Stimulated activated naive CD8-positive, alpha-beta T cell treated with anti-CD3 and anti-CD28 coated beads, Interleukin-15, Interleukin-2, amounts not matched to agents 100 U/mL and 50 U/mL, for 24 hours (primary cell): ENCODE measurements around the gene PLPP1.
A peak's percentile ranks its signal among the peaks of the same experiment; 100 is the strongest.

ENCODE experiments used
- ATAC-seq: fragments of 150-1000 bp; cut with Tn5 transposase; one replicate; pipeline ENCODE4 v1.10.0; 2021
- DNase-seq: peaks from one replicate; pipeline ENCODE4 v3.0.0; 2021

Gene PLPP1

DNA sequence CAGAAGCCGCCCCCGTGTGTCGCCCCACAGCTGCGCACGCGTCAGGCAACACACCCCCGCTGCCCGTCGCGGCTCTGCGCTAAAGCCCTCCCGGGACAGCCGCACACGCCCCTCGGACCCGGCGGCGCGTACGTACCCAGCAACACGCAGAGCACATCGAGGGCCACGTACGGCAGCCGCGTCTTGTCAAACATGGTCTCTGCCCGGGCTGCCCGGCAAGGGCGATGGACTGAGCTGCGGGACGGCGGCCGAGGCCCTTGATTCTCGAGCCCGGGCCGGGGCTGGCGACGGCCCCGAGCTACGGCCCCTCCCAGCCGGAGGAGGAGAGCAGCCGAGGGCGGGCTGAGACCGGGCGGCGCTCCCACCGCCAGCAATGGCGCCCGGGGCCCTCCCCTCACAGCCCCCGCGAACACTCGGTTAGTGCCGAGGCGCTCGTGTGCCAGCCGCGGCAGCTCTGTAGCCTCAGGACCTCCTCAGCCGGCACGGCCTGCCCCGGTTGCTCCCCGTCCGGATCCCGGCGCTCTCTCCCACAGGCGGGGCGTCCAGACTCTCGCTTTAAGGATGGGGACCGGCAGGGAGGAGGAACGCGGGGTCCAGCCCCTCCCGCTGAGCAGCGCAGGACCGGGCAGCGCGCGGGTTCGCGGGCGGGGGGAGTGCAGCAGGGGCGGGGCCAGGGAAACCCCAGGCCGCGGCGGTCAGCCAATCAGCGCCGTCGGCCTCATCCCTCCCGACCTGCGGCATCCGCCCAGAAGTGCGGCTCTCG lies at the start of gene PLPP1:
Gene PLPP1, minus strand, starts transcription at position 529 of the 763 bp plus-strand sequence. Its CDS starts 335 bp downstream, at position 194.
- DNase-seq = peak; percentile 88
- peak; percentile 88 for ATAC-seq

DNA sequence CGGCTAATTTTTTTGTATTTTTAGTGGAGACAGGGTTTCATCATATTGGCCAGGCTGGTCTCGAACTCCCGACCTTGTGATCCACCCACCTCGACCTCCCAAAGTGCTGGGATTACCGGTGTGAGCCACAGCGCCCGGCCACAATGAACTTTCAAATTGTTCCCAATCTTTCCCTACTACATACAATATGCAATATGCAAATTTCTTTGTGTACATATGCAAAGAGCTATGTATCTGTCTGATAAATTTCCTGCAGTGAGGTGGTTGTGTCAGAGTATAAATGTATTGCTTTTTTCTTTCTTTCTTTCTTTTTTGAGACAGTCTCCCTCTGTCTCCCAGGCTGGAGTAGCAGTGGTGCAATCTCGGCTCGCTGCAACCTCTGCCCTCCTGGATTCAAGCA lies 48.8 kb upstream of the PLPP1 start:
- no peak for ATAC-seq
- DNase-seq = no peak

DNA sequence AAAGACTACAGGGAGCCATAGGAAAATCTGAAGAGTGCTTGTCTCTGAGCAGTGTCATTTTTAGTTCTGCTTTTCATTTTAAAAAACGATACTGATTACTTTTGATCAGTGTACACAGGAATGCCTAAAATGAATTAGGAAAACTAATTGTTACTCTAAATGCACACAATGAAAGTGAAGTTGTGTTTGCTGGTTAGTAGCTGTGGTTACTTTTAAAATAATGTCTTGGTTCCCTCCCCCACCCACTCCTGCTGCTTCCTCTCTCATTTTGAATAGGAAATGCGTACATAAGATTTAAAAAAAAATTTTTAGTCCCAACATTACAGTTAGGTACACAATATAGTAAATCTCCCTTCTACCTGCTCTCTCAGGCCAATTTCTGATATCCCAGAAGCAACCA lies 47.5 kb upstream of the PLPP1 start:
- peak; percentile 48 for ATAC-seq

GRCh38 chr5:55580042-55580441 lies 45.3 kb upstream of the PLPP1 start:
- ATAC-seq = no peak
- no peak for DNase-seq

More for the DNA sequence above, 47.5 kb upstream of the PLPP1 start:
- DNase-seq = no peak

- ATAC-seq (no peak), DNase-seq (no peak)
Observed at GRCh38 chr5:55578771-55579170, 44.0 kb upstream of the PLPP1 start.

DNA sequence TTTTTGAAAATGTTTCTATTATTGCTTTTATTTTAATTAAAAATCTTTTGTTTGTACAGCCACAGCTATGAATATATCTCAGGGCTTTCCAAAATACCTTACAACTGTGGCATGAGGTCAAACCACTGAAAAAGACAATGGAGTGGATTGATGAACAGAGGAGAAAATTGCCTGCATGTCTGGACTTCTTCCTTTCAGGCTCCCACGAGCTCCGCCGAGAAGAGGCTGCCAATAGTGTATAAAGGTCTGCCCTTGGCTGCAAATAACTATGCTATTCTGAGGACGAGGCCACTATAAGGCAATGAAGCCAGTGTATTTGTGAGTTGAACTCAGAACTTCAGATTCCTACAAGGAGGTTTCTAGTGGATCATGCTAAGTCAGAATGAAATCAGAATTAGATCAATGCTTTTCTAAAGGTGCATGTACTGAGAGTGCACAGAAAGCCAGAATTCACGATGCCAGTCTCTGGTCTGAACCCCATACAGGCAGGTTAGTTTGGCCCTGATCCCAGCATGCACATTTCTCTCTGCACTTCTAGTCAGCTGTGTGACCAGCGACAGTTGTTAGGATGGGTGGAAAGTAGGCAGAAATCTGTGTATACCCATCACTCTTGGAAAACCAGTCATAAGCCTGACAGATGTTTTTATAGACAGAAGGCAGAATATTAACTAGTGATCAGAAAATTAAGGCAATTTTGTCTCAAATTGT lies 42.7 kb upstream of the PLPP1 start:
- ATAC-seq = no peak

DNA sequence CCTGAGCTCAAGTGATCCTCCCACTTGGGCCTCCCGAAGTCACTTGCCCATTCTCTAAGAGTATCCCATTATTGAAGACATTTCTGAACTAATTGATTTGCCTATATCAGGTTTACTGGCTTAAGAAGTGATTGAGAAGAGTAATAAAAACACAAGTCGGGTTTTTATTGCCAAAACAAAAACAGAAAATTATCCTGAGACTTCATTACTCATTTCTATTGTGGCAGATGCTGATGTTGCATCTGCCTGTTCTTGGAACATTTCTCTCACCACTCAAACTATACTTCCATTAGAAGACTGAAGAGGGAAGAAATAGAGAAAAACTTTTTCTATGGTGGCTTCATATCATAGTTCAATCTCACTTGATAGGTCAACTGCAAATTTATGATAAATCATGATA lies 41.9 kb upstream of the PLPP1 start:
- ATAC-seq = no peak
- no peak for DNase-seq

More for the DNA sequence above, 42.7 kb upstream of the PLPP1 start:
- no peak for DNase-seq

DNA sequence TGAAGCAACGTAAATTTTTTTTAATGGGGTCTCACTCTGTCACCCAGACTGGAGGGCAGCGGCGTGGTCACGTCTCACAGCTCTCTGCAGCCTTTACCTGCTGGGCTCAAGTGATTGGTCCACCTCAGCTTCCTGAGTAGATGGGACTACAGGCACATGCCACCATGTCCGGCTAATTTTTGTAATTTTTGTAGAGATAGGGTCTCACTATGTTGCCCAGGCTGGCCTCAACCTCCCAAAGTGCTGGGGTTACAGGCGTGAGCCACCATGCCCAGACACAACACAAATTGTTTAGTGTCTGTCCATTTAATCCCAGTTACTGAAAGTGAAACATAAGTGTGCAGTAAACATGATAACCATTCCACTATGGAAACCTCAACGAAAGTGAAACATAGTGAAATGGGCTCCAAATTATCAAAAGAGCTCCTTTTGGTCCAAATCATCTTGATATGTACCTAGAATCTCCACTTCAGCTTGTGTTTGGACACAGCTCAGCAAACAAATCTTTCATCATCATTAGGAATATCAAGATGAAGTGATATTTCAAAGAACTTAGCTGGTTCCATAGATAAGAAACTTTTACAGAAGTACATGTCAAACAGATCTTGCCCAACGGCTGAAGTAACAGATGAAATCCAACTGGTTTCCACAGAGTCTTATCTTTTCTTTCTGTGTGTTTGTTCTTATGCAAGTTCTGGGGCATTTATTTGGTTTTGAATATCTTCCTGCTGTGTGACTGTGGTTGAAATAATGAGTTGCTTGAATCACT lies 41.2 kb upstream of the PLPP1 start:
- no peak for ATAC-seq
- DNase-seq = no peak

DNA sequence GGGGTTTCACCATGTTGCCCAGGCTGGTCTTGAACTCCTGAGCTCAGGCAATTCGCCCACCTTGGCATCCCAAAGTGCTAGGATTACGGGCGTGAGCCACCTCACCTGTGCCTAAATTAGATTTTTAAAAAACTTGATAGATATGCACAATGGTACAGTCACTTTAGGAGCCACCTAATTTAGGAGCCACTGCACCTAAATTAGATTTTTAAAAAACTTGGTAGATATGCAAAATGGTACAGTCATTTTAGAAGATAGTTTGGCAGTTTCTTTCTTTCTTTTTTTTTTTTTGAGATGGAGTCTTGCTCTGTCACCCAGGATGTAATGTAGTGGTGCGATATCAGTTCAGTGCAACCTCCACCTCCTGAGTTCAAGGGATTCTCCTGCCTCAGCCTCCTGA lies 37.8 kb upstream of the PLPP1 start:
- ATAC-seq = no peak
- no peak for DNase-seq

- DNase-seq (no peak), ATAC-seq (no peak)
Observed at GRCh38 chr5:55572020-55572419, 37.3 kb upstream of the PLPP1 start.

DNA sequence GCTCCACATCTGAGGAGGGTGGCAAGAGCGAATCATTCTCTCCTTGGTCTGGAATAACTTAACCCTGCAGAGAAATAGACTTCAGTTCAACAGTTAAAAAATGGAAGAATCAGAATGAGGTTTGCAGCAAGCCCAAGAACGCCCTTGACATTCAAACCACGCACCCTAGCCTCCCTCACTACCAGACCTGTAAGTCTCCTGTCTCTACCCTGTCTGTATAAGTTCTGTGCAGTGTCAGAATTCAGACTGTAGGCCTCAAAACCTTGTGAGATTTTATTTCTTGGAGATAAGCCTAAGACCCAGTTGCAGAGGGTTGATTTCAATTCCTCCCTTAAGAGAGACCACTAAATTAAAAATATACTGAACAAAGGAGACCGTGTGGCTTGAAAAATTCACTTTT lies 35.8 kb upstream of the PLPP1 start:
- no peak for ATAC-seq
- DNase-seq = no peak

DNA sequence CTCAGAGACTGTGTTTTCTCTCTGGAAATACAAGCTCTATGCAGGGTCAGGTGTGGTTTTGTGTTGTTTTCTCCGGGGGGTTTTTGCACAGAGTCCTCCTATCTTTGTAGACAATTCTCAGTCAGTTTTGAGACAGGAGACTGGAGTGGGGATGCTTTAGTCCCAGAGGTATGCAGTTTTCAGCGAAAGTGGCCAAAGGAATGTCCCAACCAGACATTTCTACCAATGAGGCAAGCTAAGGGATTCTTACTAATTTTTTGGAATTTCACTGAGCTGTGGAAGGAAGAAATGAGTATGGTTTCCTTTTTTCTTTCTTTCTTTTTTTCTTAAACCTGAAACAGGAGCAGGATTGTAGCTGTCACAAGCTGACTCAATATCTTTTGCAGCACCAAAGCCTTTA lies 35.3 kb upstream of the PLPP1 start:
- DNase-seq (no peak), ATAC-seq (no peak)

DNA sequence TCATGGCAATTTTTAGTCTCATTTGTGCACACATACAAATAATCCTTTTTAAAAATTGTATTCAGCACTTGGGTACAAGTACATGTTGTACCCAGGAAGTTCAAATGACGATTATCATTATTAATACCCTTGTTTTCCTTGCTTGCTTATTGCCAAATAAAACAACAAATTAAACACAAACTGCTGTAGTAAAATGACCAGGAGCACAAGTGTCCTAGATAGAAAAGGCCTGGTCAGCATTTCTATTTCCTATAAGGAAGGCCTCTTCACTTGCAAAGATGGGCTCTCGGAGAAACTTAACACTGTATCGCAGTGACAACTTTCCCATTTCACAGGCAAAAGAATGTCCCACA lies 34.7 kb upstream of the PLPP1 start:
- DNase-seq (no peak), ATAC-seq (no peak)

DNA sequence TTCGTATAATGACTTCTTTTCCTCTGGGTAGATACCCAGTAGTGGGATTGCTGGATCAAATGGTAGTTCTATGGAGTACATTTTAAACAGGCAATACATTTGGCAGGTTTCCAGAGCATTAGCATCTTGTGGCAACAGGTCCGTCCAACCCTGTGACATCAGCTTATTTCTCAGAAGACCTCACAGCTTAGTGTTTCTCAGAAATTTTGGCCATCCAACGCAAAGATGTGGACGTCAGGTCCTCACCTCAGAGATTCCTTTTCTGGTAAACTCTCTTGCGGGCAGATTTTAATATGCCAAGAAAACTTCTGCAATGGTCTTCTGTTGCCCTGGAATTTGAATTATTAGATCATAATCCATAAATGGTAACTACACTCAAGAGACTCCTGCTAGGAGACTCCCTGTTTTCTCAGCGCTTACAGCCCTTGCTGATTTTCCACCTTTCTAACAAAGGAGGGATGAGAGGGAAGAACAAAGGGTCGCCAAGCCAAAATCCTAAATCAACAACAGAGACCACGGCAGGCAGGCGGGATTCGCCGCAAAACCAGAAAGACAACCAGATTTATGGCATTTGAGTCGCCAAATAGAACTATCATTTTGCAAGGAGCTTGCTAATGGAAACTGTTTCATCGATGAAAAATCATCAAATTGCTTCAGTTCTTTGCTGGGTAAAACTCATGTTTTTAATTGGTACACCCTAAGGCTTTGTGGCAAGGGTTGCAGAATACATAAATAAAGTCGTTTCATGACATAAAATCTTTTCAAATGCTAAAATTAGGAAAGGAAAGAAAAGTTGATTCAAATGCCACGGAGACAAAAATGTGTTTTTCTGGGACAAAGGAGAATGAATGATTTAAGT lies 34.1 kb upstream of the PLPP1 start:
- no peak for ATAC-seq
- DNase-seq = no peak

DNA sequence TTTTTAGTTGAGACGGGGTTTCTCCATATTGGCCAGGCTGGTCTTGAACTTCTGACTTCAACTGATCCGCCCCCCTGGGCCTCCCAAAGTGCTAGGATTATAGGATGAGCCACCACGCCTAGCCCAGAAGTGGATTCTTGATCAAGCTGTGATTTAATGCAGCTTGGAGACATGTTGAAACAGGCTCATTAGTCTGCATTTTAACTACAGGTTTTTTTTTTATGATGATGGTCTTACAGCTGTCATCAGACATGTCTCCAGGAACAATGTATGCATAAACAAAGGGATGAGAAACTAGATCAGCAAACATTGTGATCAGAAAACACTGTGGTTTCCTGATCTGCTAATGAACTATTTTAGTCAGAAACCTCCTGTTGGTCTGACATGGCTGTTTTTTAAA lies 30.0 kb upstream of the PLPP1 start:
- no peak for DNase-seq
- no peak for ATAC-seq

DNA sequence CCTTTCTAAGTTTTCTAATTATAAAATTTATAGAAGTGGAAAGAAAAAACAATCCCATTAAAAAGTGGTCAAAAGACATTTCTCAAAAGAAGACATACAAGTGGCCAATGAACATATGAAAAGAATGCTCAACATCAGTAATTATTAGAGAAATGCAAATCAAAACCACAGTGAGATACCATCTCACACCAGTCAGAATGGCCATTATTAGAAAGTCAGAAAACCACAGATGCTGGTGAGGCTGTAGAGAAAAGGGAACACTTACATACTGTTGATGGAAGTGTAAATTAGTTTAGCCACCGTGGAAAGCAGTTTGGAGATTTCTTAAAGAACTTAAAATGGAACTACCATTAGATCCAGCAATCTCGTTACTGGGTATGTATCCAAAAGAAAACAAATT lies 23.7 kb upstream of the PLPP1 start:
- no peak for DNase-seq
- ATAC-seq = no peak

DNA sequence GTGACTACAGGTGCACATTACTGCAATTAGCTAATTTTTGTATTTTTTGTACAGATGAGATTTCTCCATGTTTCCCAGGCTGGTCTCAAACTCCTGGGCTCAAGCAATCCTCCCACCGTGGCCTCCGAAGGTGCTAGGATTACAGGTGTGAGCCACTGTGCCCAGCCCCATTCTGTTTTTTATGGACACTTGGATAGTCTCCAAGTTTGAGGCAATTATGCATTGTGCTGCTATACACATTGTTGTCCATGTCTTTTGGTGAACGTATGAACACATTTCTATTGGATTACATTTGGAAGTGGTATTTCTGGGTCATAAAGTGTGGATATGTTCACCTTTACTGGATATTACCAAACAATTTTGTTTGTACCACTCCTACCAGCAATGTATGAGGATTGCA lies 22.4 kb upstream of the PLPP1 start:
- no peak for ATAC-seq
- DNase-seq = no peak

GRCh38 chr5:55554585-55555202 lies 19.9 kb upstream of the PLPP1 start:
- ATAC-seq = no peak
- no peak for DNase-seq

DNA sequence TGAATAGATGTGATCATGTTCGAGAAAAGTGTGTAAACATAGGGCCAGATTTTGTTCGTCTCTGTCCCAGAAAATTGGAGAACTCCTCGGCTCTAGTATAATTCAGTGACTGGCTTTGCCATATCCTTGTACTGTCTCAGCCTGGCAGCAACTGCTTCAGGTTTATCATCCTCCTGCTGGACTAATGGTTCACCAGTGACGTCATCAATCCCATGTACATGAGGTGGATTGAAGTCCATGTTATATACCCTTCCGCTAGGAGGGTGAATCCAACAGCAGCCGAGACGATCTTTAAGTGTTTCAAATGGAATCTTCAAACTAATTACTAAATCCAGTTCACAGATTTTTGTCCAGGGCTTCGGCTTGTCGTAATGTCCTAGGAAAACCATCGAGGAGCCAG lies 17.1 kb upstream of the PLPP1 start:
- ATAC-seq (no peak), DNase-seq (no peak)

GRCh38 chr5:55551358-55551757 lies 16.6 kb upstream of the PLPP1 start:
- DNase-seq (no peak), ATAC-seq (no peak)

DNA sequence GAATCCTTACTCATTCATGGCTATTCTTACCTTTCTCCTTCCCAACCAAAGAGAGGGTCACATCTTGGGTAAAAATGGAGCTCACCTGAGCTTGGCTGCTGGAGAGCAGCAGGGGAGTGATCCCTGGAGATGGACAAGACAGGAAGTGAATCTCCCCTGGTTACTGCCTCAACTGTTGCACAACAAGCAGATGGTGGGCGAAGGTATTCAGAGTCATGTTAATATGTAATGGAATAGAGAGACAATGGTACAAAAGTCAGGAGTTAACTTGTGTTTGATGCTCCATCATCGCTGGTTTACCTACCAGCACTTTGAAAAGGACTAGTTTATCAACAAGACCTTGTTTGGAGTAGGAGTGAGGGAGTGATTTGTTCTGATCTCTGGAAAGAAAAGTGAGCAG lies 13.0 kb upstream of the PLPP1 start:
- DNase-seq (no peak), ATAC-seq (no peak)

- no peak for DNase-seq
- no peak for ATAC-seq
Observed at GRCh38 chr5:55546947-55547346, 12.2 kb upstream of the PLPP1 start.
